ENCODE results near the gene HMCN2. TPM values are rescaled to one million over a fixed set of nuclear protein-coding genes. Genes with fewer than 3 reads are reported as not detected.

Gene HMCN2
- polyA plus RNA-seq, 1 of the 3 experiments (the other 2 are of a cell fraction): 0.15 TPM

- Histone ChIP-seq H3K4me1 (ENCODE audit: control insufficient read depth in 1 of 2, insufficient read depth in 2 of 2, low read depth in 1 of 2, low read length in 1 of 2) (peaks cover 0 to 11% of the 10 kb centered on the region in 2 experiments; a peak in 1 of 4 replicates), H3K9me2 (no peaks in the 10 kb centered on the region), H3K79me2 (ENCODE audit: insufficient read depth) (no peaks in the 10 kb centered on the region), H3K36me3 (replicated peaks in 1 of 2; ENCODE audit: control insufficient read depth in 1 of 2, insufficient read depth in 2 of 2, low read length in 1 of 2) (no peaks in the 10 kb centered on the region), H3K9ac (no peak overlapping the region), H2AFZ (ENCODE audit: low read depth) (no peak overlapping the region), H3K4me2 (no peak overlapping the region), H3K4me3 (ENCODE audit: low read depth in 2 of 2, low read length in 1 of 2) (no peak overlapping the region), H4K20me1 (ENCODE audit: insufficient read depth) (no peaks in the 10 kb centered on the region), H3K27ac (ENCODE audit: low read depth in 2 of 2, low read length in 1 of 2) (no peak overlapping the region), H3K27me3 (ENCODE audit: insufficient read depth) (no peaks in the 10 kb centered on the region), H3K9me3 (no peaks in the 10 kb centered on the region), H3F3A (replicated peaks; ENCODE audit: insufficient read depth) (no peaks in the 10 kb centered on the region)
- POLR2A ChIA-PET: no interaction called here
- DNase-seq: no peak
- TF ChIP-seq FOXJ3 (CRISPR knock-in tag; IDR thresholded peaks at IDR 0.05) (no peak), USF2 (IDR thresholded peaks at IDR 0.05; ENCODE audit: borderline replicate concordance, low read depth, low read length) (no peak), YY1 (IDR thresholded peaks at IDR 0.05; ENCODE audit: low read depth) (no peak), FOXM1 (IDR thresholded peaks at IDR 0.05; ENCODE audit: low read depth) (no peak), TEAD4 (IDR thresholded peaks at IDR 0.05; ENCODE audit: borderline replicate concordance, insufficient read depth) (no peak), SMC3 (IDR thresholded peaks at IDR 0.05; ENCODE audit: low read depth, low read length) (no peak), GABPA (IDR thresholded peaks at IDR 0.05; ENCODE audit: low read depth) (no peak), ELF1 (IDR thresholded peaks at IDR 0.05) (no peak), RCOR1 (IDR thresholded peaks at IDR 0.05; ENCODE audit: low read length) (no peak), CHD2 (IDR thresholded peaks at IDR 0.05; ENCODE audit: low read length, partially characterized antibody) (no peak), TAF1 (IDR thresholded peaks at IDR 0.05; ENCODE audit: borderline replicate concordance, low read depth, low read length) (no peak), JUND (IDR thresholded peaks at IDR 0.05) (no peak), TCF12 (IDR thresholded peaks at IDR 0.05) (no peak)
- TF ChIP-seq, protein P1, sequence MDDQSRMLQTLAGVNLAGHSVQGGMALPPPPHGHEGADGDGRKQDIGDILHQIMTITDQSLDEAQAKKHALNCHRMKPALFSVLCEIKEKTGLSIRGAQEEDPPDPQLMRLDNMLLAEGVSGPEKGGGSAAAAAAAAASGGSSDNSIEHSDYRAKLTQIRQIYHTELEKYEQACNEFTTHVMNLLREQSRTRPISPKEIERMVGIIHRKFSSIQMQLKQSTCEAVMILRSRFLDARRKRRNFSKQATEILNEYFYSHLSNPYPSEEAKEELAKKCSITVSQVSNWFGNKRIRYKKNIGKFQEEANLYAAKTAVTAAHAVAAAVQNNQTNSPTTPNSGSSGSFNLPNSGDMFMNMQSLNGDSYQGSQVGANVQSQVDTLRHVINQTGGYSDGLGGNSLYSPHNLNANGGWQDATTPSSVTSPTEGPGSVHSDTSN (IDR thresholded peaks at IDR 0.05): no peak
- TF ChIP-seq, protein P2, sequence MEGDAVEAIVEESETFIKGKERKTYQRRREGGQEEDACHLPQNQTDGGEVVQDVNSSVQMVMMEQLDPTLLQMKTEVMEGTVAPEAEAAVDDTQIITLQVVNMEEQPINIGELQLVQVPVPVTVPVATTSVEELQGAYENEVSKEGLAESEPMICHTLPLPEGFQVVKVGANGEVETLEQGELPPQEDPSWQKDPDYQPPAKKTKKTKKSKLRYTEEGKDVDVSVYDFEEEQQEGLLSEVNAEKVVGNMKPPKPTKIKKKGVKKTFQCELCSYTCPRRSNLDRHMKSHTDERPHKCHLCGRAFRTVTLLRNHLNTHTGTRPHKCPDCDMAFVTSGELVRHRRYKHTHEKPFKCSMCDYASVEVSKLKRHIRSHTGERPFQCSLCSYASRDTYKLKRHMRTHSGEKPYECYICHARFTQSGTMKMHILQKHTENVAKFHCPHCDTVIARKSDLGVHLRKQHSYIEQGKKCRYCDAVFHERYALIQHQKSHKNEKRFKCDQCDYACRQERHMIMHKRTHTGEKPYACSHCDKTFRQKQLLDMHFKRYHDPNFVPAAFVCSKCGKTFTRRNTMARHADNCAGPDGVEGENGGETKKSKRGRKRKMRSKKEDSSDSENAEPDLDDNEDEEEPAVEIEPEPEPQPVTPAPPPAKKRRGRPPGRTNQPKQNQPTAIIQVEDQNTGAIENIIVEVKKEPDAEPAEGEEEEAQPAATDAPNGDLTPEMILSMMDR (IDR thresholded peaks at IDR 0.05): no peak
- TF ChIP-seq, protein P3, sequence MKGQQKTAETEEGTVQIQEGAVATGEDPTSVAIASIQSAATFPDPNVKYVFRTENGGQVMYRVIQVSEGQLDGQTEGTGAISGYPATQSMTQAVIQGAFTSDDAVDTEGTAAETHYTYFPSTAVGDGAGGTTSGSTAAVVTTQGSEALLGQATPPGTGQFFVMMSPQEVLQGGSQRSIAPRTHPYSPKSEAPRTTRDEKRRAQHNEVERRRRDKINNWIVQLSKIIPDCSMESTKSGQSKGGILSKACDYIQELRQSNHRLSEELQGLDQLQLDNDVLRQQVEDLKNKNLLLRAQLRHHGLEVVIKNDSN (IDR thresholded peaks at IDR 0.05; ENCODE audit: borderline replicate concordance, low read depth): no peak
- CTCF ChIA-PET: no interaction called here
- 54% methylated on average over 4 of the region's 4 CpGs for WGBS (ENCODE audit: low lambda C conversion rate)
Observed at GRCh38 chr9:130387905-130388304, 122.3 kb downstream of the HMCN2 start.
